Panc1 (cell line): ENCODE data around the gene DCAF17.

Source experiments
- POLR2AphosphoS5 ChIP-seq: IDR thresholded peaks from 2 replicates; pipeline ENCODE4 v1.6.1; 2012; ENCODE audit warnings: mild to moderate bottlenecking, low read depth, low read length, moderate library complexity
- SIN3A ChIP-seq: IDR thresholded peaks from 2 replicates; pipeline ENCODE4 v1.6.1; 2012; ENCODE audit warnings: low read depth, mild to moderate bottlenecking, low read length, moderate library complexity, borderline replicate concordance; ENCODE audit not compliant: insufficient read depth
- TCF7L2 ChIP-seq: IDR thresholded peaks from 2 replicates; pipeline ENCODE4 v1.6.1; 2011; ENCODE audit warnings: mild to moderate bottlenecking, low read depth, low read length, inconsistent platforms
- TF ChIP-seq, protein P1 (sequence below): fragments of 450-650 bp; IDR thresholded peaks from 2 replicates; pipeline ENCODE4 v1.5.1; 2017; ENCODE audit warnings: mild to moderate bottlenecking

DNA sequence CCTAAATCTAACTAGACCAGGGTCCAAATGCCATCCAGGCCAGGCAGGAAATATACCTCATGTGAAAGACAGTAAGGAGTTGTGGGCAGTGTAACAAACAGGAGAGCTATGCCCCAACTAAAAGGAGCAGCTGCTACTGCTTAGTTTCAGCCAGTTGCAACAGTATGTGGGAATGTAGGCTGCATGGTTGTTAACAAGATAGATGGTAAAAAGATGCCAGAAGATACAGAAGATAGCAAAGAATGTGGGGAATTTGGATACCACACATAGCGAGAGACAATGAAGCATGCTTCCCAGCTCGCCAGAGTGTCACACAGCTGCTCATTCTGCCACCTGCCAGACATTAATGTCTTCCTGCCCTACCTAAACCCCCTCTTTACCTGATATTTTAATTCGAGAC is 48.9 kb downstream of the DCAF17 start:
- TF ChIP-seq POLR2AphosphoS5 (no peak), TCF7L2 (no peak), SIN3A (no peak)
- TF ChIP-seq, protein P1, sequence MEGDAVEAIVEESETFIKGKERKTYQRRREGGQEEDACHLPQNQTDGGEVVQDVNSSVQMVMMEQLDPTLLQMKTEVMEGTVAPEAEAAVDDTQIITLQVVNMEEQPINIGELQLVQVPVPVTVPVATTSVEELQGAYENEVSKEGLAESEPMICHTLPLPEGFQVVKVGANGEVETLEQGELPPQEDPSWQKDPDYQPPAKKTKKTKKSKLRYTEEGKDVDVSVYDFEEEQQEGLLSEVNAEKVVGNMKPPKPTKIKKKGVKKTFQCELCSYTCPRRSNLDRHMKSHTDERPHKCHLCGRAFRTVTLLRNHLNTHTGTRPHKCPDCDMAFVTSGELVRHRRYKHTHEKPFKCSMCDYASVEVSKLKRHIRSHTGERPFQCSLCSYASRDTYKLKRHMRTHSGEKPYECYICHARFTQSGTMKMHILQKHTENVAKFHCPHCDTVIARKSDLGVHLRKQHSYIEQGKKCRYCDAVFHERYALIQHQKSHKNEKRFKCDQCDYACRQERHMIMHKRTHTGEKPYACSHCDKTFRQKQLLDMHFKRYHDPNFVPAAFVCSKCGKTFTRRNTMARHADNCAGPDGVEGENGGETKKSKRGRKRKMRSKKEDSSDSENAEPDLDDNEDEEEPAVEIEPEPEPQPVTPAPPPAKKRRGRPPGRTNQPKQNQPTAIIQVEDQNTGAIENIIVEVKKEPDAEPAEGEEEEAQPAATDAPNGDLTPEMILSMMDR = no peak
